CD4-positive, alpha-beta T cell (primary cell): ENCODE data around the gene CTRB2. TPM values are rescaled to one million over a fixed set of nuclear protein-coding genes. Genes with fewer than 3 reads are reported as not detected.
"Not testable (repeated sequence)": the region's sequence is repeated elsewhere in the genome, so short reads cannot be mapped to it uniquely, and the experiment has no call there.

Experiments used
- ATAC-seq: fragments of 200-7000 bp; cut with Tn5 transposase; one replicate; pipeline ENCODE4 v1.10.0; 2022; ENCODE audit warnings: mild to moderate bottlenecking; ENCODE audit not compliant: poor library complexity
- CTCF ChIA-PET: fragments of 350-600 bp; sonication (Branson Sonifier 250); formaldehyde crosslinking; loops from one replicate; lab custom pipeline; 2021; ENCODE audit warnings: antibody characterized with exemption, inconsistent platforms; lab: Charles Lee
- POLR2A ChIA-PET: fragments of 350-600 bp; sonication (Branson Sonifier 250); formaldehyde crosslinking; loops from one replicate; lab custom pipeline; 2021; ENCODE audit warnings: antibody characterized with exemption, inconsistent platforms; lab: Charles Lee
- DNase-seq, 14 experiments: peaks; one replicate each; pipeline ENCODE4 v3.0.0-alpha.2; 2013 to 2020; ENCODE audit warnings: mixed read lengths in 2 of 14
- H3K27ac ChIP-seq, 2 donors: one replicate each; pipeline versions ENCODE4 v1.5.1 to v1.7.0; 2013; ENCODE audit warnings: low read length in 2 of 2, low read depth in 1 of 2, mild to moderate bottlenecking in 1 of 2
- H3K27me3 ChIP-seq, 2 experiments: 1 replicate in 1 of 2; 2 replicates in 1 of 2; pipeline versions ENCODE4 v1.6.1 to v1.7.0; 2013; ENCODE audit warnings: low read length in 2 of 2, control low read depth in 1 of 2, mild to moderate bottlenecking in 1 of 2, moderate library complexity in 1 of 2; ENCODE audit not compliant: insufficient read depth in 2 of 2, control insufficient read depth in 1 of 2
- H3K36me3 ChIP-seq: one replicate; pipeline ENCODE4 v1.6.1; 2013; ENCODE audit warnings: low read length, control low read depth; ENCODE audit not compliant: insufficient read depth
- H3K4me1 ChIP-seq: one replicate; pipeline ENCODE4 v1.6.1; 2013; ENCODE audit warnings: low read length, control low read depth; ENCODE audit not compliant: insufficient read depth
- H3K4me3 ChIP-seq: one replicate; pipeline ENCODE4 v1.5.1; 2013; ENCODE audit warnings: mild to moderate bottlenecking, low read length, moderate library complexity
- H3K9me3 ChIP-seq, 2 experiments: 1 replicate in 1 of 2; 2 replicates in 1 of 2; pipeline versions ENCODE4 v1.6.1 to v1.7.0; 2013; ENCODE audit warnings: low read length in 2 of 2, mild to moderate bottlenecking in 2 of 2, control low read depth in 1 of 2, moderate library complexity in 1 of 2; ENCODE audit not compliant: control insufficient read depth in 1 of 2, insufficient read depth in 1 of 2
- H3K27ac Mint-ChIP-seq: one replicate; pipeline ENCODE4 v1.8.0; 2020; ENCODE audit warnings: mixed read lengths
- H3K27me3 Mint-ChIP-seq: one replicate; pipeline ENCODE4 v1.8.0; 2021; ENCODE audit warnings: mixed read lengths
- H3K36me3 Mint-ChIP-seq: one replicate; pipeline ENCODE4 v1.8.0; 2021; ENCODE audit warnings: low read depth, mixed read lengths
- H3K4me1 Mint-ChIP-seq: one replicate; pipeline ENCODE4 v1.8.0; 2021; ENCODE audit warnings: low read depth, mixed read lengths
- H3K4me3 Mint-ChIP-seq: one replicate; pipeline ENCODE4 v1.8.0; 2020; ENCODE audit warnings: mild to moderate bottlenecking, mixed read lengths
- H3K9me3 Mint-ChIP-seq: one replicate; pipeline ENCODE4 v1.8.0; 2020; ENCODE audit warnings: mixed read lengths
- CTCF ChIP-seq: fragments of 200-600 bp; IDR thresholded peaks from one replicate; pipeline ENCODE4 v1.8.0; 2022; ENCODE audit warnings: antibody characterized with exemption, mild to moderate bottlenecking
- intact Hi-C, 2 experiments: fragments of 100-400 bp; cut with DNase I in 1 of 2; cut with micrococcal nuclease in 1 of 2; formaldehyde crosslinking; loops; one replicate each; pipeline versions ENCODE4 v1.15.1 to v1.9.0; 2023 to 2025; cut with DNase I, micrococcal nuclease
- total RNA-seq, 174 experiments: library from RNA in 2 of 174; stranded (reverse) in 2 of 174; gene quantifications; one replicate each; pipeline ENCODE4 v1.2.3 and lab custom pipeline; 2021 to 2026

CTRB2 gene
- total RNA-seq, 2 experiments from 2014 or later = not detected

- Histone ChIP-seq H3K4me3 (no peak overlapping the region), H3K27ac (no peak overlapping the region), H3K27me3 (no peaks in the 10 kb centered on the region), H3K36me3 (no peaks in the 10 kb centered on the region), H3K4me1 (no peaks in the 10 kb centered on the region), H3K9me3 (no peaks in the 10 kb centered on the region)
- Mint-ChIP-seq H3K27ac (no peak overlapping the region), H3K27me3 (no peaks in the 10 kb centered on the region), H3K36me3 (no peaks in the 10 kb centered on the region), H3K9me3 (no peaks in the 10 kb centered on the region), H3K4me3 (no peak overlapping the region), H3K4me1 (no peaks in the 10 kb centered on the region)
- intact Hi-C loops = no loop called here
- TF ChIP-seq CTCF = no peak
- ATAC-seq (no peak), DNase-seq (no peak)
- ChIA-PET POLR2A (no interaction called here), CTCF (no interaction called here)
Observed at GRCh38 chr16:75208861-75209505, 2.0 kb upstream of the CTRB2 start.

- H3K27ac Mint-ChIP-seq = no peak overlapping the region
- intact Hi-C loops = no loop called here
- no peak overlapping the region for H3K4me3 ChIP-seq
- H3K9me3 ChIP-seq = no peaks in the 10 kb centered on the region
- ChIA-PET POLR2A (no interaction called here), CTCF (no interaction called here)
- H3K36me3 Mint-ChIP-seq = no peaks in the 10 kb centered on the region
- TF ChIP-seq CTCF = no peak
- DNase-seq (no peak), ATAC-seq (no peak)
- no peaks in the 10 kb centered on the region for H3K9me3 Mint-ChIP-seq
- no peaks in the 10 kb centered on the region for H3K4me1 ChIP-seq
- no peaks in the 10 kb centered on the region for H3K4me1 Mint-ChIP-seq
- H3K27ac ChIP-seq = no peak overlapping the region
- H3K27me3 ChIP-seq = no peaks in the 10 kb centered on the region
- no peaks in the 10 kb centered on the region for H3K27me3 Mint-ChIP-seq
- H3K4me3 Mint-ChIP-seq = no peak overlapping the region
- H3K36me3 ChIP-seq = no peaks in the 10 kb centered on the region
Observed at GRCh38 chr16:75208242-75208825, 1.4 kb upstream of the CTRB2 start.

GRCh38 chr16:75207831-75208230 lies 870 bp upstream of the CTRB2 start:
- Histone ChIP-seq H3K4me3 (no peak overlapping the region), H3K4me1 (no peaks in the 10 kb centered on the region), H3K27me3 (no peaks in the 10 kb centered on the region), H3K9me3 (no peaks in the 10 kb centered on the region), H3K36me3 (no peaks in the 10 kb centered on the region), H3K27ac (no peak overlapping the region)
- TF ChIP-seq CTCF = no peak
- POLR2A ChIA-PET = no interaction called here
- H3K36me3 Mint-ChIP-seq = no peaks in the 10 kb centered on the region
- H3K27me3 Mint-ChIP-seq = no peaks in the 10 kb centered on the region
- no peak for ATAC-seq
- no peak for DNase-seq
- intact Hi-C loops = loop anchor here in 1 of 2 experiments (2.0 kb wide), 1 partner anchor 19 kb away; no protein-coding TSS in a partner anchor
- CTCF ChIA-PET = no interaction called here
- H3K27ac Mint-ChIP-seq = no peak overlapping the region
- H3K4me1 Mint-ChIP-seq = peaks cover under 1% of the 10 kb centered on the region
- no peaks in the 10 kb centered on the region for H3K9me3 Mint-ChIP-seq
- no peak overlapping the region for H3K4me3 Mint-ChIP-seq

GRCh38 chr16:75205961-75206748 lies 806 bp downstream of the CTRB2 start:
- CTCF ChIA-PET, H3K4me3 Mint-ChIP-seq, POLR2A ChIA-PET: not testable (repeated sequence)

GRCh38 chr16:75205438-75205837 lies 1.5 kb downstream of the CTRB2 start:
- H3K4me3 Mint-ChIP-seq, CTCF ChIA-PET, intact Hi-C loops, H3K36me3 ChIP-seq, H3K9me3 ChIP-seq, H3K9me3 Mint-ChIP-seq, H3K27me3 Mint-ChIP-seq, H3K36me3 Mint-ChIP-seq, H3K27ac Mint-ChIP-seq, POLR2A ChIA-PET, H3K27me3 ChIP-seq, ATAC-seq, H3K4me3 ChIP-seq, DNase-seq, H3K27ac ChIP-seq: not testable (repeated sequence)
- peaks cover 22% of the 10 kb centered on the region for H3K4me1 Mint-ChIP-seq
- H3K4me1 ChIP-seq = peaks cover 11% of the 10 kb centered on the region

More at GRCh38 chr16:75205961-75206748, 806 bp downstream of the CTRB2 start:
- H3K4me1 Mint-ChIP-seq = peaks cover 15% of the 10 kb centered on the region
- H3K4me3 ChIP-seq, DNase-seq, H3K27ac Mint-ChIP-seq, H3K27me3 Mint-ChIP-seq, H3K36me3 Mint-ChIP-seq, H3K27me3 ChIP-seq, H3K36me3 ChIP-seq, H3K9me3 Mint-ChIP-seq, H3K9me3 ChIP-seq, H3K27ac ChIP-seq, H3K4me1 ChIP-seq, ATAC-seq: not testable (repeated sequence)
- intact Hi-C loops = loop anchor here in 1 of 2 experiments (2.0 kb wide), 1 partner anchor 21 kb away; no protein-coding TSS in a partner anchor
